Pulmonary artery endothelial cell (primary cell): Measurements from ENCODE around the gene ZNF687. TPM values are rescaled to one million over a fixed set of nuclear protein-coding genes. Genes with fewer than 3 reads are reported as not detected.
A peak's percentile ranks its signal among the peaks of the same experiment; 100 is the strongest.

Source experiments
- DNase-seq: peaks from one replicate; pipeline ENCODE4 v3.0.0-alpha.2; 2011; ENCODE audit warnings: low read depth, low spot score
- total RNA-seq: library from RNA; depleted of rRNA; stranded (reverse); fragments of >200 nt; gene quantifications from 2 replicates; pipeline ENCODE4 v1.2.3, GENCODE V29; 2014

ZNF687 gene
- total RNA-seq, 1 donor from 2014 or later, result 6.9 TPM

DNA sequence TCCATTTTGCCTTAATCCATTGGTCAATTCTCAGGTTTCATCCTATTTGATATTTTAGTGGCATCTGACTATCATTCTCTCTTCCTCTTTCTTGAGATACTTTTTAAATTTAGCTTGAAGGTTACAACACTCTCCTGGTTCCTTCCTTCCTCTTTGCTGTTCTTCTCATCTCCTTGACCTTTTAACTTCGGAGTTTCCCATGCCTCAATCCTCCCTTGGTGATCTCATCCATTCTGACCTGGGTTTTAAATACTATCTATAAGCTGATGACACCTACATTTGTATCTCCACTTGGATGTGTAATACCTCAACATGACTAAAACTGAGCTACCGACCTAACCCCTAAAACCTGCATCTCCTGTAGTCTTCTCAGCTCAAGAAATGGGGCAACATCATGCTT, 4.8 kb upstream of the ZNF687 start:
- DNase-seq, result no peak

DNA sequence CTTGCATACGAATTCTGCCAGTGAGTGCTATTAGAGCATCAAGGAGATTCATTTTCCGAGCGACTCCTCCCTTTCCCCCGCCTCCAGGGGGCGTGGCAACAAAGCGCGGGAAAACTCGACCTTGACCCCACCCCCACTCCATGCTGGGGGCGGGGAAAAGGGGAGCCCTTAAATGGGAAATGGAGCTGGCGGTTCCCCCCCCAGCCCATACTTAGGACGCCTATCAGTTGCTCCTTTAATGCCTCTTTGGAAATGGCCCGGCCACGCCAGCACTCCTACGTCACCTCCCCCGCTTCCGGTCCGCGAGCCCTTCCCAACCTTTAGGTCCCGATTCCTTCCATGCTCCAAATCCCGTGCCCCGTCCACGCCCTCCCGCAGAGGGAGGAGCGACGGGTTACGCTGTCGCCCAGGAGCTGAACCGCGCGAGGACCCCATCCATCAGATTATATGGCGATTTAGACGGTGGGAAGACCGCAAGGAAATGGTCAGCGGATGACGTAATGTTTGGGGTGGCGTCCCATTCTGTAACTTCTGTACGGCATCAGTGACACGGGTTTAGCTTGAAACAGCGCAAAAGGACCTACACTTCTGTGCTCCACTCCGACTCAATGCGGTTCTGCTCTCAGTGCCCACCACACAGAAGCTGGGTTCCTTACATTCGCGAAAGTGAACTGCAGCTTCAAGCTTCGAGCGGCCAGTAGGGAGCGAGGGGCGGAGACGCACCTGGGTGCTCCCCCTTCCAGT, 702 bp upstream of the ZNF687 start:
- peak; percentile 91 for DNase-seq

DNA sequence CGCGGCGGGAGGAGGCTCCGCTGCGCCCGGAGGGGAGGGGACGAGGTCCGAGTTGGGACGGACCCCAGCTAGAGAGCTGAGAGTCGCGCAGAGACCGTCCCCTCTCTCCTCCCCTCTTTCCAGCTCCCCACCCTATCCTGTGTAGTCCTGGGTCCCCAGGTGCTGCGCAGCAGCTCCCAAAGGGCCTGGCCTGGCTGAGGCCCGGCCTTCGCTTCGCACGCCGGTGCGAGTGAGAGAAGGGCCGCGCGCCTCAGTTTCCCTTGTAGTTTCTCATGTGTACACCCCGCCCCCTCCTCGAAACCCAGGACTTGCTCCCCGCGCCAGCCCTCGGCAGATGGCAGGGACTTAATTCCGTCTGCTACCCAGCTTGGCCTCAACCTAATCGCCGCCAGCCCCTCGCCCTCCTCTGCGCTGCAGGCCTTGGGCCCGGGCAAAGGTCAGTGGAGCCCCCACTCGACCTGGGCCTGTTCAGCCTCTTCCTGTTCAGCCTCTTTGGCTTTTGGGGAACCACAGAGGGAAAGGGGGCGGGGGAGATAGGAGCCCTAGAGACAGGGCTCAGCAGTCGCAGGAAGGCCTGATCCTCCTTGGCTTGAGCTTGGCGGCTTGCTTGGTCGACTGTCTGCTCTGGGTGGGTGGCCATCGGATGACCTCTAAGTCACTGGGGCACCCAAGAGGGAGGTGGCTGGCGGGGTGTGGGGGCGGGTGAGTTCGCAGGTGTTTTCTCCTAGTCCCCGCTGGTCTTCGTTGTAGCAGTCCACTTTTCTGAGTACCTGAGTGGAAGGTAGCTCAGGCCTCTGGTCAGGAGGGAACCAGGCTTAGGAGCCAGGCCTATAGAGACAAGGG, 1.0 kb downstream of the ZNF687 start:
- no peak for DNase-seq

DNA sequence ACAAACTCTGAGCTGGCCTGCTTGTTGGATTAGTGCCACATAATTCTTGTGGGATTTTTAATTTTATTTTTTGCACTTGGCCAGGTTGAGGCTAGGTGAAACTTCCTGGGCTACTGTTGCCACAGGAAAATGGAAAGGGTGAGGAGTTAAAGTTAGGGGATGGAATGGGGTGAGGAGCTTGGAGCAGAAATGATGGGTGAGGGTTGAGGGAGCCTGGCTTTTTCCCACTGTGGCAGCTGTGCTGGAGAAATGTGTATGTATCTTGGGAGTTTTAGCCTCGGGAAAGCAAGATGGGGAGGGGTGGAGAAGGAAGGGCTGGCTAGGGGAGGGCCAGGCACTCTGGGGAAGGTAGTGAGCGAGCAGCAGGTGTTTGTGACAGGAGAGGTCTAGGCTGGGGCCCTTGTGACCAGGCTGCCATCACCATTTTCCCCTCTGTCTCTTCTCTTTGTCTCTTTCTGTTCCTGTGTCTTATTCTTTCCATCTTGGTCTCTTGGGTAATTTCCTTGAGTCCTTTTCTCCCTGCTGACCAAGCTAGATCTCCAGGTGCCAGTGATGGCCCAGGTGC, 2.0 kb downstream of the ZNF687 start:
- DNase-seq, result no peak

DNA sequence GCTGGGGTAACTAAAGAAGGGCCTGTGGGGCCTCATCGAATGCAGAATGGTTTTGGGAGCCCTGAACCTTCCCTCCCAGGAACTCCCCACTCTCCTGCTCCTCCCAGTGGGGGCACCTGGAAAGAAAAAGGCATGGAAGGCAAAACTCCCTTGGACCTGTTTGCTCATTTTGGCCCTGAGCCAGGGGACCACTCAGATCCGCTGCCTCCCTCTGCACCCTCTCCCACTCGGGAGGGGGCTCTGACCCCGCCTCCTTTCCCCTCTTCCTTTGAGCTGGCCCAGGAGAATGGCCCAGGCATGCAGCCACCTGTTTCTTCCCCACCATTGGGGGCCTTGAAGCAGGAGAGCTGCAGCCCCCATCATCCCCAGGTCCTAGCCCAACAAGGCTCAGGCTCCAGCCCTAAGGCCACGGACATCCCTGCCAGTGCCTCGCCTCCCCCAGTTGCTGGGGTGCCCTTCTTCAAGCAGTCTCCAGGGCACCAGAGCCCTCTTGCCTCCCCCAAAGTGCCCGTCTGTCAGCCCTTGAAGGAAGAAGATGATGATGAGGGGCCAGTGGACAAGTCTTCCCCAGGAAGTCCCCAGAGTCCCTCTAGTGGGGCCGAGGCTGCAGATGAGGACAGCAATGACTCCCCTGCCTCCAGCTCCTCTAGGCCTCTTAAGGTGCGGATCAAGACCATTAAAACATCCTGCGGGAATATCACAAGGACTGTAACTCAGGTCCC, 4.7 kb downstream of the ZNF687 start:
- no peak for DNase-seq

- no peak for DNase-seq
These were observed 5.2 kb downstream of the ZNF687 start for GRCh38 chr1:151287341-151287699.

DNA sequence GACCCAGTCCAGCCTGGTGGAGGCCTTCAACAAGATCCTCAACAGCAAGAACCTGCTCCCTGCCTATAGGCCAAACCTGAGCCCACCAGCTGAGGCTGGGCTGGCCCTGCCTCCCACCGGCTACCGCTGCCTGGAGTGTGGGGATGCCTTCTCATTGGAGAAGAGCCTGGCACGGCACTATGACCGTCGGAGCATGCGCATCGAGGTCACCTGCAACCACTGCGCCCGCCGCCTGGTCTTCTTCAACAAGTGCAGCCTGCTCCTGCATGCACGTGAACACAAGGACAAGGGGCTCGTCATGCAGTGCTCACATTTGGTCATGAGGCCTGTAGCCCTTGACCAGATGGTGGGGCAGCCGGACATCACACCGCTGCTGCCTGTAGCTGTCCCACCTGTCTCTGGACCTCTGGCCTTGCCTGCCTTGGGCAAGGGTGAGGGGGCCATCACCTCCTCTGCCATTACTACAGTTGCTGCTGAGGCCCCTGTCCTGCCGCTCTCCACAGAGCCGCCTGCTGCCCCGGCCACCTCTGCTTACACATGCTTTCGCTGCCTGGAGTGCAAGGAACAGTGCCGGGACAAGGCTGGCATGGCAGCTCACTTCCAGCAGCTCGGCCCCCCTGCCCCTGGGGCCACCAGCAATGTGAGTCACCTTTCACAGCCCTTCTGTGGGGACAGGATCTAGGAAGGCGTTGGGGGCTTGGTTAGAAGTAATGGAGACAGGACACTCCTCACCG, 5.8 kb downstream of the ZNF687 start:
- DNase-seq, result no peak

DNA sequence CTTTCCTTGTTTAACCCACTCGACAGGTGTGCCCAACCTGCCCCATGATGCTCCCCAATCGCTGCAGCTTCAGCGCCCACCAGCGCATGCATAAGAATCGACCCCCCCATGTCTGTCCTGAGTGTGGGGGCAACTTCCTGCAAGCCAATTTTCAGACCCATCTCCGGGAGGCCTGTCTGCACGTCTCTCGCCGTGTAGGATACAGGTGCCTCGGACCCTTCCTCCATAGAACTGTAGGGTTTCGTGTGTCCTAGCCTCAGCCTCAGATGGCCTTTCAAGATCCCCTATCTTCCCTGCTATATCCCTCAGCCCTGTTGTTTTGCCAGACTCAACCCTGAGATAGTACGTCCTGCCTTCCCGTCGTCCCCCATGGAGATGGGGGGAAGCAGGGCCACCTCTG, 6.4 kb downstream of the ZNF687 start:
- no peak for DNase-seq

DNA sequence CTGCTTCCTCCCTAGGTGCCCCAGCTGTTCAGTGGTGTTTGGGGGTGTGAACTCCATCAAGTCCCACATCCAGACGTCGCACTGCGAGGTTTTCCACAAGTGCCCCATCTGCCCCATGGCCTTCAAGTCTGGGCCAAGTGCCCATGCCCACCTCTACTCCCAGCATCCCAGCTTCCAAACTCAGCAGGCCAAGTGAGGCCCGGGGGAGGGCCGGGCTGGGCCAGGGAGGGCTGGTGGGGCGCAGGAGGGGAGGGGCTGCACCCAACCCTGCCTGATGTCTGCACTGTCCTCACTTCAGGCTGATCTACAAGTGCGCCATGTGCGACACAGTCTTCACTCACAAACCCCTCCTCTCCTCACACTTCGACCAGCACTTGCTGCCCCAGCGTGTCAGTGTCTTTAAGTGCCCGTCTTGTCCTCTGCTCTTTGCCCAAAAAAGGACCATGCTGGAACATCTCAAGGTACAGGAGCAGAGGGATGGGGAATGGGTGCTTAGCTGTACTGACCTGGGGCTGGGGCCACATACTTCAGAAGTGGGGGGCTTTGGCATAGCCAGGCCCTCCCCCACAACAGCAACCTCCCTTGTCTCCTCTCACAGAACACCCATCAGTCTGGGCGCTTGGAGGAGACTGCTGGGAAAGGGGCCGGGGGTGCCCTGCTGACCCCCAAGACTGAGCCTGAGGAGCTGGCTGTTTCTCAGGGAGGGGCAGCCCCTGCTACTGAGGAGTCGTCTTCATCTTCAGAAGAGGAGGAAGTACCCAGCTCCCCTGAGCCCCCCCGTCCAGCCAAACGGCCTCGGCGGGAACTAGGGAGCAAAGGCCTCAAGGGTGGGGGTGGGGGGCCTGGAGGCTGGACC, 7.2 kb downstream of the ZNF687 start:
- no peak for DNase-seq

DNA sequence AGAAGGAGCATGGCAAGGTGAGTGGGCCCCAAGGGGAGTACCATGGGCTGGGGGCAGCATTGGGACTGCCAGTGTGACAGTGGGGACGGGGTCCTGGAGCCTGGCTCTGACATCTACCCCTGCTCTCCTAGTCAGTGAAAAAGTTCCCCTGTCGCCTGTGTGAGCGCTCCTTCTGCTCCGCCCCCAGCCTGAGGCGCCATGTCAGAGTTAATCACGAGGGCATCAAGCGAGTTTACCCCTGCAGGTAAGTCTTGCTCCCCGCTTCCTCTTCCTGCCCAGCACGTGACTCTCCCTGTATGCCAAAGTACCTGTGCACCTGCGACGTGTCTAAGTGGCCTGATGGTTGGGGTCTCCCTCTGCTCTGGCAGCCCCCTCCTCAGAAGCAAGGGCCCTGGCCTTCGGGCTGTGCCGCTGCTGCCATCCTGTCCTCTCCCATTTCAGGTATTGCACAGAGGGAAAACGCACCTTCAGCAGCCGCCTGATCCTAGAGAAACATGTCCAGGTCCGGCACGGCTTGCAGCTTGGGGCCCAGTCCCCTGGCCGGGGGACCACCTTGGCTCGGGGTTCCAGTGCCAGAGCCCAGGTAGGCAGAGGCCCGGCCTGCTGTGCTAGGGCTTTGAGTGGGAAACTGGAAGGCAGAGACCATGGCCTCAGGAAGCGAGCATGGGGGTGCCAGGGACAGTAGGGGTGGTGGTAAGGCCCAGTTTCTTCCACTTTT, 8.1 kb downstream of the ZNF687 start:
- DNase-seq, result no peak

GRCh38 chr1:151290709-151291303, 8.7 kb downstream of the ZNF687 start:
- no peak for DNase-seq

GRCh38 chr1:151292207-151293030, 10.3 kb downstream of the ZNF687 start:
- no peak for DNase-seq

GRCh38 chr1:151293093-151293492, 11.0 kb downstream of the ZNF687 start:
- no peak for DNase-seq

DNA sequence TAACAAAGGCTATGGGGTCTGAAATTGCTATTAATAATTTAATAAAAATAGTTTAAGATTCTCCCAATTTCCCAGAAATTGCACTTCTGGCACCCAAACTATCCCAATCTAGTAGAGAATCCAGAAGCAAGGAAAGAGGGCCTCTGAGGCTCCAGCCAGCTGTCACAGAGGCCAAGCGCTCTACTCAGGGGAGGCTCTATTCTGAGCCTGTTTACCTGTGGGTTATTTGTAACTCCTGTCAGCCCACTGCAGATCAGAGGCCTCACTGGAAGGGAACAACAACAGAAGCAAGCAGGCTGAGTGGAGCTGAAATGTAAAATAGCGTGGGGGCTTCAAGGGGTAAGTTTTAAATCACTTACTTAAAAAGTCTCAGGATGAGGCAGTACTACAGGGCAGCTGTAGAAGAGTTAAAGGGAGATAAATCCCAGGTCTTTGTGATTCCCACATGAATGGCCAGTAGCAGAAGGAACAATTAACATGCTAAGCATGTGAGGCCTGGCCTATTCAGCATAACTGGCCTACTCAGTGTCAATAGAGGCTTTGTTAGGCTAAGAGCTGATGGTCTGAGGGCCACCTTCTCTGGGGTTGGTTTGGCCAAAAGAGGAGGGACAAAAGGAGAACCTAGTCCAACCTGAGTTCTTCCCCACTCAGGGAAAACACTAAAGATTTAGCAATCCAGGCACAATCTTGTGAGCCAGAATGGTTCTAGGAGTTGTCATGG, 12.8 kb downstream of the ZNF687 start:
- no peak for DNase-seq

GRCh38 chr1:151309811-151310323, 27.8 kb downstream of the ZNF687 start:
- no peak for DNase-seq

DNA sequence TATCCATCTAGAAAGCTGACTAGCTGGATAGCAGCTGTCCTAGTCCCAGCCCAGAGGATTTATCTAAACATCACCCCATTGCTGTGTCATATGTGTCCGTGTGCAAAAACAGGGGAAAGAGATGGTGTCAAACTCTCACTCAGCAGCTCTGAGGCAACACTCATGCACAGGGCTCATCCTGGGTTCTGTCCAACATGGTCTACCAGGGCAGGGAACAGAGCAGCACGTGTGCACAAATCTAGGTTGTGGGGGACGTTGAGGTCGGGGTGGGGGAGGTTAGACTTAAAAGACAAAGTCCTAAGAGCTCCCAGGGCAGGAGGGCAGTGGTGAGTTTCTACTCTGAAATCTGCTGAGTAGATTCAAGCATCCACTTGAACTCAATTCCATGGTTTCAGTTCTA, 28.9 kb downstream of the ZNF687 start:
- DNase-seq, result no peak

DNA sequence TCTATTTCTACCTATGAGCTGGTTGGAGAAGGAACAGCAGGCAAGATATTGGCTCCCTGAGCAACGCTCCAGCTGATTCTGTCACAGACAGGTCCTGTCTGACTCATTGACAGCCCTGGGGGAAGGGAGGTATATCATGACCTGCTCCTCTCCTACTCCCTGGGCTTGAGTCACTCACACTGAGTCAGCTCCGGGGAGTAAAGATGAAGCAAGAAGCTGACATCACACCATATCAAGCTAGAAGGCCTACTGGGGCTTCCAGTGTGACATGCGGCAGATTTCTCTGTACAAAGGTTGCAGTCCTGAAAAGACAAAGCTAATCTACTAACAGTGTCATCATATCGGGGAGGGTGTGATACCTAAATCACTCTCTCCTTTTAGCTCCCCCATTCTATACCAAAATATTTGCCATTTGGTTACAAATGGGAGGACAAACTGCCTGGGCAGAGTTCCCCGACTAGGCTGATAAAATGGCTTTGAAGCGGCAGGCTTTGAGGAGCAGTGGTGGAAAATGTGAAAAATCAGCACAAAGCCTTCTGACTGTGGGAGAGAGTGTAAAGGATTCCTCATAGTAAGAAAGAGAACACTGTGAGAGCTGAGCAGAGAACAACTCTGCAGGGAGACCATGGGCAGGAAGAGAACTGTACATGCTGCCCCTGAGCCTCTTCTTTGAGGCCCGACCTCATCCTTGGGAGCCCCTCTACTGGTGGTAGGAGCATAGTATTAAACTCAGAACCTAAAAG, 29.7 kb downstream of the ZNF687 start:
- DNase-seq, result peak; percentile 81
